Activated T-helper 2 cell treated with anti-CD3 and anti-CD28 coated beads, Interferon-gamma antibody, Interleukin-2, Interleukin-4, amounts not matched to agents 10 μg/mL and 5 μg/mL and 100 μg/mL, durations not matched to agents 14 hours and 24 hours and 36 hours (primary cell): ENCODE data around the gene KLRK1. TPM values are rescaled to one million over a fixed set of nuclear protein-coding genes. Genes with fewer than 3 reads are reported as not detected.
"Not testable (repeated sequence)": the region's sequence is repeated elsewhere in the genome, so short reads cannot be mapped to it uniquely, and the experiment has no call there.

Experiments used
- DNase-seq: peaks from one replicate; pipeline ENCODE4 v3.0.0; 2021; ENCODE audit warnings: low spot score
- H3K27ac Mint-ChIP-seq: one replicate; pipeline ENCODE4 v1.8.0; 2021; ENCODE audit warnings: mixed read lengths
- H3K27me3 Mint-ChIP-seq: one replicate; pipeline ENCODE4 v1.8.0; 2021; ENCODE audit warnings: low read depth, mixed read lengths
- H3K36me3 Mint-ChIP-seq: one replicate; pipeline ENCODE4 v1.8.0; 2021; ENCODE audit warnings: low read depth, mixed read lengths
- H3K4me1 Mint-ChIP-seq: one replicate; pipeline ENCODE4 v1.8.0; 2021; ENCODE audit warnings: low read depth, mixed read lengths
- H3K4me3 Mint-ChIP-seq: one replicate; pipeline ENCODE4 v1.8.0; 2021; ENCODE audit warnings: low read depth, mild to moderate bottlenecking, moderate library complexity, mixed read lengths
- H3K9me3 Mint-ChIP-seq: one replicate; pipeline ENCODE4 v1.8.0; 2021; ENCODE audit warnings: mixed read lengths
- intact Hi-C: fragments of 100-400 bp; cut with micrococcal nuclease; formaldehyde crosslinking; loops from one replicate; pipeline ENCODE4 v1.15.1; 2023
- total RNA-seq: library from RNA; stranded (reverse); gene quantifications from 2 replicates; pipeline ENCODE4 v1.2.3, GENCODE V29; 2022

Gene KLRK1
- total RNA-seq, 1 donor from 2014 or later = 0.75 TPM

- no peak for DNase-seq
- H3K4me1 Mint-ChIP-seq = peaks cover 5% of the 10 kb centered on the region
- no peaks in the 10 kb centered on the region for H3K9me3 Mint-ChIP-seq
- no peak overlapping the region for H3K27ac Mint-ChIP-seq
- intact Hi-C loops = no loop called here
- no peaks in the 10 kb centered on the region for H3K36me3 Mint-ChIP-seq
- H3K4me3 Mint-ChIP-seq = no peak overlapping the region
- H3K27me3 Mint-ChIP-seq = peaks cover 34% of the 10 kb centered on the region
Observed at GRCh38 chr12:10384191-10384590, 5.7 kb downstream of the KLRK1 start.

- Mint-ChIP-seq H3K4me1 (peaks cover 5% of the 10 kb centered on the region), H3K9me3 (no peaks in the 10 kb centered on the region), H3K4me3 (no peak overlapping the region), H3K27ac (no peak overlapping the region), H3K36me3 (no peaks in the 10 kb centered on the region), H3K27me3 (peaks cover 28% of the 10 kb centered on the region)
- intact Hi-C loops = no loop called here
- DNase-seq = no peak
Observed at GRCh38 chr12:10381928-10382628, 7.8 kb downstream of the KLRK1 start.

- H3K9me3 Mint-ChIP-seq, DNase-seq, H3K4me3 Mint-ChIP-seq, intact Hi-C loops, H3K36me3 Mint-ChIP-seq, H3K4me1 Mint-ChIP-seq, H3K27ac Mint-ChIP-seq: not testable (repeated sequence)
- peaks cover 19% of the 10 kb centered on the region for H3K27me3 Mint-ChIP-seq
Observed at GRCh38 chr12:10378737-10379136, 11.1 kb downstream of the KLRK1 start.

GRCh38 chr12:10374624-10375018 lies 15.2 kb downstream of the KLRK1 start:
- Mint-ChIP-seq H3K27me3 (peaks cover 8% of the 10 kb centered on the region), H3K4me3 (no peak overlapping the region), H3K27ac (no peak overlapping the region), H3K36me3 (no peaks in the 10 kb centered on the region), H3K4me1 (peaks cover 7% of the 10 kb centered on the region), H3K9me3 (no peaks in the 10 kb centered on the region)
- no peak for DNase-seq
- intact Hi-C loops = no loop called here

GRCh38 chr12:10372559-10372958 lies 17.3 kb downstream of the KLRK1 start:
- Mint-ChIP-seq H3K9me3 (peaks cover 5% of the 10 kb centered on the region), H3K27ac (no peak overlapping the region), H3K4me3 (no peak overlapping the region), H3K27me3 (peaks cover 14% of the 10 kb centered on the region), H3K4me1 (peaks cover 9% of the 10 kb centered on the region), H3K36me3 (peaks cover 4% of the 10 kb centered on the region)
- intact Hi-C loops = no loop called here
- no peak for DNase-seq

GRCh38 chr12:10371893-10372535 lies 17.8 kb downstream of the KLRK1 start:
- not testable (repeated sequence) for H3K9me3 Mint-ChIP-seq

GRCh38 chr12:10369557-10370415 lies 20.1 kb downstream of the KLRK1 start:
- no peak overlapping the region for H3K4me3 Mint-ChIP-seq
- H3K36me3 Mint-ChIP-seq = peaks cover 4% of the 10 kb centered on the region
- H3K27me3 Mint-ChIP-seq = peaks cover 10% of the 10 kb centered on the region
- DNase-seq = no peak
- peaks cover 9% of the 10 kb centered on the region for H3K4me1 Mint-ChIP-seq
- intact Hi-C loops = loop anchor here (10.0 kb wide), 1 partner anchor 155 kb away; the partner anchor contains the start of gene GABARAPL1
- no peak overlapping the region for H3K27ac Mint-ChIP-seq
- H3K9me3 Mint-ChIP-seq = peaks cover 5% of the 10 kb centered on the region

More at GRCh38 chr12:10371893-10372535, 17.8 kb downstream of the KLRK1 start:
- H3K4me1 Mint-ChIP-seq, DNase-seq, H3K4me3 Mint-ChIP-seq, intact Hi-C loops, H3K27ac Mint-ChIP-seq, H3K36me3 Mint-ChIP-seq: not testable (repeated sequence)
- peaks cover 14% of the 10 kb centered on the region for H3K27me3 Mint-ChIP-seq

GRCh38 chr12:10368206-10369171 lies 21.4 kb downstream of the KLRK1 start:
- Mint-ChIP-seq H3K27ac (no peak overlapping the region), H3K9me3 (peaks cover 5% of the 10 kb centered on the region), H3K4me3 (no peak overlapping the region), H3K27me3 (peaks cover 10% of the 10 kb centered on the region), H3K36me3 (peaks cover 4% of the 10 kb centered on the region), H3K4me1 (peaks cover 9% of the 10 kb centered on the region)
- DNase-seq = no peak
- intact Hi-C loops = loop anchor here (10.0 kb wide), 1 partner anchor 154 kb away; the partner anchor contains the start of gene GABARAPL1

- H3K4me3 Mint-ChIP-seq, H3K36me3 Mint-ChIP-seq: not testable (repeated sequence)
Observed at GRCh38 chr12:10367714-10368113, 22.1 kb downstream of the KLRK1 start.

GRCh38 chr12:10366875-10367274 lies 23.0 kb downstream of the KLRK1 start:
- H3K4me3 Mint-ChIP-seq = no peak overlapping the region
- no peak overlapping the region for H3K27ac Mint-ChIP-seq
- H3K9me3 Mint-ChIP-seq = peaks cover 5% of the 10 kb centered on the region
- intact Hi-C loops = loop anchor here (10.0 kb wide), 1 partner anchor 152 kb away; the partner anchor contains the start of gene GABARAPL1
- H3K4me1 Mint-ChIP-seq = peaks cover 7% of the 10 kb centered on the region
- peaks cover 19% of the 10 kb centered on the region for H3K27me3 Mint-ChIP-seq
- no peak for DNase-seq
- H3K36me3 Mint-ChIP-seq = peaks cover 4% of the 10 kb centered on the region

More at GRCh38 chr12:10367714-10368113, 22.1 kb downstream of the KLRK1 start:
- H3K27me3 Mint-ChIP-seq = peaks cover 13% of the 10 kb centered on the region
- not testable (repeated sequence) for H3K4me1 Mint-ChIP-seq, DNase-seq, H3K27ac Mint-ChIP-seq, H3K9me3 Mint-ChIP-seq
- intact Hi-C loops = loop anchor here (10.0 kb wide), 1 partner anchor 153 kb away; the partner anchor contains the start of gene GABARAPL1

- no peak overlapping the region for H3K27ac Mint-ChIP-seq
- peaks cover 4% of the 10 kb centered on the region for H3K36me3 Mint-ChIP-seq
- intact Hi-C loops = loop anchor here (2.0 to 10.0 kb wide), 4 partner anchors 45 to 175 kb away; partner anchors contain the start of gene GABARAPL1
Observed at GRCh38 chr12:10365696-10366405, 24.0 kb downstream of the KLRK1 start.

More at GRCh38 chr12:10365696-10366405, 24.0 kb downstream of the KLRK1 start:
- H3K9me3 Mint-ChIP-seq = peaks cover 5% of the 10 kb centered on the region
- DNase-seq = no peak
- H3K4me1 Mint-ChIP-seq = peaks cover 7% of the 10 kb centered on the region
- H3K27me3 Mint-ChIP-seq = peaks cover 23% of the 10 kb centered on the region
- H3K4me3 Mint-ChIP-seq = no peak overlapping the region
